ENCODE results near the gene NSDHL.
A peak's percentile ranks its signal among the peaks of the same experiment; 100 is the strongest.
"Not testable (repeated sequence)": the region's sequence is repeated elsewhere in the genome, so short reads cannot be mapped to it uniquely, and the experiment has no call there.

The NSDHL gene

DNA sequence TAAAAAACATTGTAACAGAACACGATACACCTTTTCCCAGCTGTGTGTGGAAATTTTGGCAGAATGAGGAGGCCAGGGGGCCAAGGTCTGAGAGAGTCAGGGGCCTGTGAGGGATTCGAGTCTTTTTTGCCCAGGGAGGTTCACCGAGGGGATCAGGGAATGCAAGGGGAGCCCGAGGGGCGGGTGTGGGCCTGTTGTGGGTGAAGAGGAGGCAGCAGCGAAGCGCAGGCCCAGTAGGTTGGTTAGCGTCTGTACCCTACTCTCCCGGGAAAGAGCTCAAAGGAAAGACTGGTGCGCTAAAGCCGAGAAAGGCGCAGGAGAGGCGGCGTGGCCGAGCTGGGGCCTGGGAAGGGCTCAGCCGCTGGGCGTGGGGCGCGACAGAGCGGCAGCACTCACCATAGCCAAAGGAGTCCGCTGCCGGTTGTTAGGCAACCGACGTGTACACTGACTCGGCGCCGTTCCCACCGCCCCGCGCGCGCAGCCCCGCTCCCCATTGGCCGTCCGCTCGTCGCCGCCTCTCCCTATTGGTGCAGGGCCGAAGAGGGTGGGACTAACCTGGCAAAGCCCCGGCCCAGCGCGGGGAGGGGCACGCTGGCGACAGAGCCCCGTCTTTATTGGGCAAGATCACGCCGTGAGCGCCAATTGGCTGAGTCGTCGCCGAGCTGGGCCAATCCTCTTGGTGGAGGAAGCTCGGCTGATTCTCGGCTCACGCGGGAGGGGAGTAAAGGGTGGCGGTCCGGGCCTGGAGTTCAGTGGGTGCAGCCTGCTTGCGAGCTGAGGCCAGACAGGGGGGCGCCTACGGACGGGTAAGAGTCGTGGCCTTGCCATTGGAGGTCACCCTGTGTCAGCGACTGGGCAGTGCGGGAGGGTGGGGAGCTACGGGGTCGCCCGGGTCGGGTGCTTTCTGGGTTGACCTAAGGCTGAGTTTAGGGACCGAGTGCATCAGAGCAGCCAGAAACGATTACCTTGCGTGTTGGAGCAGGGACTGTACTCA, at the start of gene NSDHL, which contains the start of gene CETN2:
NSDHL (plus strand) TSS at position 752 of the 994 bp plus-strand sequence. CDS start 15,262 bp downstream, outside the sequence.
CETN2 (minus strand) TSS at position 446 of the 994 bp plus-strand sequence; CDS start at position 399, 47 bp downstream.
- DNase-seq: peak; percentile 93

GRCh38 chrX:152787062-152787461, 43.8 kb upstream of the NSDHL start:
- not testable (repeated sequence) for DNase-seq

DNA sequence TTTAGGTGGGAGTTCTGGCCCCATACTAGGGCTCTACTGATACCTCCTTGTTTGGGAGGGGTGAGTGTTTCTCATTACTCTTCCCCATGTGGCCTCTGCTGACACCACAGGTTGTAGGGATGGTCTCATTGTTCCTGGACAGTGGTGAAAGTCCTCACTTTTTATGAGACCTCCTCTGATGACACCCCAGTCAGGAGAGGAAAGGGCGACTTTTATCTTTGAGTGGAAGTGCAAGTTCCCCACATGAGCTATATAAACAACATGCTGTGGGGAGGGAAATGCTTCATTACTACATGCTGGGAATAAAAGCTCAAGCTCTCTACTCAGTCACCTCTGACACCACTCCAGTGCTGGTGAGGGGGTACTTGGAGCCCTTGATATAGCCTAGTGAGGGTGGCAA, 31.9 kb upstream of the NSDHL start:
- DNase-seq: no peak

DNA sequence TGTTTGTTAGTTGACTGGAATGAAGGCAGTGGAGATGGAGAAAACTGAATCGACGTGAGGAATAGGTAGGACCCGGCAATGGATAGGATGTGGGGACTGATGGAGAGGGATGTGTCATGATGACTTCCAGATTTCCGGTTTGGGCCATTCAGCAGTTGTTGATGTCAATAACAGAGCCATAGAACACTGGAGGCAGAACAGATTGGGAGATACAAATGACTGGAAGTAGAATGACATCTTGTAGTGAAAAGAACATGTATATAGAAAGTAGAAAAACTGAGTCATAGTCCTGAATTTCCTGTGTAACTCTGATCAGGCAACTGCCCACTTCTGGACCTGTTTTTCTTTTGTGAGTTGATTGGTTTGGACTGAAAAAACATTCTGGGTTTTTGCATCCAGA, 24.8 kb upstream of the NSDHL start:
- no peak for DNase-seq

- no peak for DNase-seq
These were observed 20.5 kb upstream of the NSDHL start for GRCh38 chrX:152810403-152810802.

- DNase-seq: no peak
These were observed 17.7 kb upstream of the NSDHL start for GRCh38 chrX:152813206-152813605.

- no peak for DNase-seq
These were observed 16.8 kb upstream of the NSDHL start for GRCh38 chrX:152814048-152814447.

DNA sequence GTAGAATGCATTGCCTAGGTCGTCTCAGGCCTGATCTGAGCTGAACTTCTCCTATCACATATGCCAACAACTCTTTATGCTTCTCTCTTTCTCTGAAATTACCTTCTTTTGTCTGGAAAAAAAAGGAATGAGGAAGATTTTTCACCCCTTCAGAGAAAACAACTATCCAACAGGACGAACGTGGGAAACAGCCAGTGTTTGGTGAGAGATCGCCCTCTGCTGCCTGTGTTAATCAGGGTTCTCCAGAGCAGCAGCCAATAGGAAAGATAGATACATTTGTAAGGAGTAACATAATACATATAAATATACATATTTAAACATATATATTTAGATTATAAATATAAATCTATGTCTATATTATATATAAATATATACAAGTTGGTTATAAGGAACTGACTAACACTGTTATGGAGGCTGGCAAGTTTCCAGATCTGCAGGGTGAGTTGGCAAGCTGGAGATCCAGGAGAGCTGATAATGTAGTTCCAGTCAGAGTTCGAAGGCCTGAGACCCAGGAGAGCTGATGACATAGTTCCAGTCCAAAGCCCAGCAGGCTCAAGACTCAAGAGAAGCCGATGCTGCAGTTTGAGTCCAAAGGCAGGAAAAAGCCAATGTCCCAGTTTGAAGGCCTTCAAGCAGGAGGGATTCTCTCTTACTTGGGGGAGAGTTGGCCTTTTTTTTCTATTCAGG, 13.6 kb upstream of the NSDHL start:
- no peak for DNase-seq

DNA sequence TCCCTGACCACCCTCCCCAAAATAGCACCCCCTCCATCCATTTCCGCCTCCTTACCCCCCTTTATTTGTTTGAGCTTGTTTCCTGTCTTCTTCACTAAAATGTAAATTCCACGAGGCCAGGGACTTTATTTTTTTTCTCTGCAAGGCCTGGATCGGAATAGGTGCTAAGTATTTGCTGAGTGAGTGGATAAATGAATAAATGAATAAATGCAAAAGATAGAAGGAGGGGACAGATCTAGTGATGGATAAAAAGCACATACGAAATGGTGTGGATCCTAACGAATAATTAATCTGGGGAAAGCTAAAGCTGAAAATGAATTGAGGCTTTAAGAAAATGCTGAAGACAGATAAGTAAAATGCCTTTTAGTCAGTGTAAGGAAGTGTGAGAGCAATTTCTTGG, 12.5 kb upstream of the NSDHL start:
- no peak for DNase-seq

DNA sequence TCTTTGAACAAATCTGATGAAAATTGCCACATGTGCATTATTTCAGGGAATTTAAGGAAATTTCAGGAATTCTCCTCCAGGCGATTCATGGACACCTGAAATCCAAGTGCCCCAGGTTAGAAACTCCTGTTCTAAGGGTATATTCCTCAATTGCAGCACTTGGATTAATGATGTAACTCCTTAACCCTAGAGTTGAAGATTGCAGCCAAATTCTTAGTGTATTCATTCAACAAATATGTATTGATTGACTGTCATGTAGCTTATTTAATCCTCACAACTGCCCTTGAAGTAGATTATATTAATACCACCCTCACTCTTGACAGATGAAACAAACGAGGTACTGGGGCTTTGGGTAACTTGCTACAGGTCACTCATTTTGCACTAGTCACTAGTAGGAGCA, 11.6 kb upstream of the NSDHL start:
- no peak for DNase-seq

GRCh38 chrX:152819732-152820131, 11.1 kb upstream of the NSDHL start:
- no peak for DNase-seq

DNA sequence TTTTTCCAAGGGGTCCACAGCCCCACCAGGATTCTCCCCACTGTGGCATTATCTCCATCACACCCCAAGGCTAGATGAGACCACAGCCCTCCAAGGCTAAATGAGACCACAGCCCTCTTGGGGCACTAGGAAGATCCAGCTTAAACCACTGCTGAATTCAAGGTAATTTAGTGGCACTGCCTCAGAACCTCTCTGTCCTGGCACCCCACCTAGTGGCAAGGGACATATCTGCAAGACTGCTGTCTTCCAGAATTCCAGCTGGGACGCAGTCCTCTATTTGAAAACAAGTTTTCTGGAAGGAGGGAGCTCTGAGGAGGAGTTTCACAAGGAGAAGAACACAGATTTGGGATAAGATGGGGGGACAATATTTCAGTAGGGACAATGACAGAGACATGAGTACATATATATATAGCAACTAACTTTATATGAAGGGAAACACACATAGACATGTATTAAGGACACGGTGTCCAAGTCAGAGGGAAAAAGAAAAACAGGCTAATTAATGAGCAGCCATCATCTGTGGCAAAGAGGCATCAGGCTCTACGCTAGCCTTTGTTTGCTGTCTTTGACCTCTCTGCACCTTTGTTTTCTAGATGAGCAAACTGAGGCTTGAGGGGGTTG, 9.6 kb upstream of the NSDHL start:
- DNase-seq: peak; percentile 12

DNA sequence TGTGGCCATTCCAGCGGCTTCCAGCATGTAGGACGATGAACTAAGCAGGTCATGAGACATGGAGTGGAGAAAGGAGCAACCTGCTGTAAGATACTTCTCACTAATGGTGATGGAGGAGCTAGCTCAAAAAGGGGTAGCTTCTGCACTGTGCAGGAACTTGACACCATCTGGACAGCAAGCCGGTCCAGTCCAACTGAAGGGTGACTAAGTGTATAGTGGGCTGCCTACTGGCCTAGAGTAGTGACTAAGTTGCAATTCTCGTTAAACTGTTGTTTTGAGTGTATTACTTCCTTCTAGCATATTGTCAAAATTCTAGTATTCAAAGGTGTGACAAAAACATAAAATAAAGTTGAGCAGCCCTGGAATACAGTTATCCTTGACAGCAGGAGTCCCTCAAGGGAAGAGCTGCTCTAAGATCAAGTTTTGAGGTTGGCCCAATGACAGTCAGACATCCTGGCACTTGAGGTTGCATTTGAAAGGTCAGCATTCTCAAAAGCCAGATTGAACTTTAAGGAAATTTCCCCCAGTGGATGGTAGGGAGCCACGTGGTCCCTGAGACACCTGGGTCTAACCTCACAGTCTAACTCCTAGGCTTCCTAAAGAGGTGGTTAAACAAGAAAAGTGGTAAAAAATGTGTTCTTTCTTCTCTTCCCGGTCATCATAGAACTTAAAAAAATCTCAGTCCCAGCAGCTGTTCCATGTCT, 8.3 kb upstream of the NSDHL start:
- DNase-seq: no peak

GRCh38 chrX:152823657-152824056, 7.2 kb upstream of the NSDHL start:
- DNase-seq: no peak

GRCh38 chrX:152824841-152825374, 6.0 kb upstream of the NSDHL start:
- DNase-seq: no peak

DNA sequence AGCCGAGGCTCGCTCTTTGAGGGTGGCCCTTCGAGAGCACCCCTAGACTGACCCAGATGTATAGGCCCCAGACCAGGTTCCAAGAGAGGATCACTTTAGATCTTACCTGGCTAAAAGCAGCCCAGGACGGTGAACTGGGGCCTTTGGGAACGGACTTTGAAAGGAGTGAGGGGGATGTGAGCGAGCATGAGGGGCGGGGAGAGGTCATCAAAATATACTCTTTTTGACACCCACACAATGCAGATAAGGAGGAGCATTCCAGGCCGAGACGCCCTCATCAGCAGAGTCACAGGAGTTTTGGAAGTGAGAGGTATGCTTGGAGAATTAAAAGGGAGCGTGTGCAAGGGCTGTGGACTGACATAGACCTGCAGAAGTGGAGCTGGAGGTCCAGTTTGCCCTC, 528 bp downstream of the NSDHL start:
- no peak for DNase-seq

DNA sequence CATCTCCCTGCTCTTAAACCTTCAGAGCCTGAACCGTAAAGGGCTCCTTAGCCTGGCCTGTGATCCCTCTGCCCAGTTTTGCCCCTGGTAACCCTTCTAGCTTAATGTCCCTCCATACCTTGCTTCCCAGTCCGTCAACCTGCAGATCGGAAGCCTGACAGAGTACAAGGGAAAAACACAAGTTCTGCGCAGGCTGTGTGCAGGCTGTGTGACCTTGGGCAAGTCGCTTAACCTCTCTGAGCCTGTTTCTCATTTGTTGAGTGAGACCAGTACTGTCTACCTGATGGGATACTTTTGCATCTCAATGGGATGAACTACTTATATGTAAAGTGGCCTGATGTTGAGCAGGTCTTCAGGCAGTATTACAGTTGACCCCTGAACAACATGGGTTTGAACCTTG, 1.7 kb downstream of the NSDHL start:
- no peak for DNase-seq

DNA sequence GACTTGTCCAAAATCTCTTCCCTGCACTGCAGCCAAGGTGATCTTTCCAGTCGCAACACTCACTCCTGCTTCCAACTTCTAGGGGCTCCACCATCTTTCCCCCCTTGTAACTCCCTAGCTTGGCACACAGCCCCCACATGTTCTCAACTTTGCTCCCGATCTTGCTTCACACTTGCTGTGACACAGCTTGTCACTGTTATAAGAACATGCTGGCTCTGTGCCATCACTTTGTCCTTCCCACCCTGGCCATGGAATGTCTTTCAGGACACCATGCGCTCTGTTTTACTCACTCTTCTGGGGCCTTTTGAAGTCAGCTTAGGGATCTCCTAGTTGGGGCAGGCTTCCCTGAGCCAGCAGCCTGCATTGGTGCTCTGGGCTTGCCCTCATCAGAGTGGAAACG, 2.5 kb downstream of the NSDHL start:
- no peak for DNase-seq

DNA sequence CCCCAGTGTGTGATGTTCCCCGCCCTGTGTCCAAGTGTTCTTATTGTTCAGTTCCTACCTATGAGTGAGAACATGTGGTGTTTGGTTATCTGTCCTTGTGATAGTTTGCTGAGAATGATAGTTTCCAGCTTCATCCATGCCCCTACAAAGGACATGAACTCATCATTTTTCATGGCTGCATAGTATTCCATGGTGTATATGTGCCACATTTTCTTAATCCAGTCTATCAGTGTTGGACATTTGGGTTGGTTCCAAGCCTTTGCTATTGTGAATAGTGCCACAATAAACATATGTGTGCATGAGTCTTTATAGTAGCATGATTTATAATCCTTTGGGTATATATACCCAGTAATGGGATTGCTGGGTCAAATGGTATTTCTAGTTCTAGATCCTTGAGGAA, 4.6 kb downstream of the NSDHL start:
- DNase-seq: not testable (repeated sequence)

- no peak for DNase-seq
These were observed 12.0 kb downstream of the NSDHL start for GRCh38 chrX:152842772-152843338.

DNA sequence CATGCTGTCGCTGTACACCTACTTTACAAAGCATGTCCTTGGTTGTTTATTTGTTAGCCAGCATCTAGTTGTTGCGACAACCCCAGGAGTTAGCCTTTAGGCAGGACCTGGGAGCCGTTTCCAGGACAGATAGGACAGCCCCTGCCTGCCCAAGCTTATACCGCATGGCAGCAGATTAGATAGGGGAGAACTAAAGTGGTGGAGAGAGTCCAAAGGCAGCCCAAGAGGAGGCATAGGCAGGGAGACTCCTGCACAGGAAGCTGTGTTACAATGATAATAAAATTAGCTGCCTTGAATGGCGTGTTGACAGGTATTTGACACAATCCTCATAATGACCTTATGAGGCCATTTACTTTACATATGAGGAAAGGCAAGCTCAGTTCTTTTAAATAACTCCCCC, 13.0 kb downstream of the NSDHL start:
- no peak for DNase-seq

- DNase-seq: no peak
These were observed 13.4 kb downstream of the NSDHL start for GRCh38 chrX:152844256-152844655.
